ENCODE measurements around the gene SEC61A2.
A peak's percentile ranks its signal among the peaks of the same experiment; 100 is the strongest.
"Not testable (repeated sequence)": the region's sequence is repeated elsewhere in the genome, so short reads cannot be mapped to it uniquely, and the experiment has no call there.

Gene SEC61A2

GRCh38 chr10:12162927-12163326, 33.5 kb downstream of the SEC61A2 start:
- DNase-seq, result no peak

- DNase-seq, result no peak
Measured at GRCh38 chr10:12164085-12164484, 34.6 kb downstream of the SEC61A2 start.

- DNase-seq, result no peak
Measured at GRCh38 chr10:12165036-12165435, 35.6 kb downstream of the SEC61A2 start.

GRCh38 chr10:12165999-12166775, 36.7 kb downstream of the SEC61A2 start:
- DNase-seq, result no peak

GRCh38 chr10:12171512-12171911, 42.0 kb downstream of the SEC61A2 start:
- not testable (repeated sequence) for DNase-seq

DNA sequence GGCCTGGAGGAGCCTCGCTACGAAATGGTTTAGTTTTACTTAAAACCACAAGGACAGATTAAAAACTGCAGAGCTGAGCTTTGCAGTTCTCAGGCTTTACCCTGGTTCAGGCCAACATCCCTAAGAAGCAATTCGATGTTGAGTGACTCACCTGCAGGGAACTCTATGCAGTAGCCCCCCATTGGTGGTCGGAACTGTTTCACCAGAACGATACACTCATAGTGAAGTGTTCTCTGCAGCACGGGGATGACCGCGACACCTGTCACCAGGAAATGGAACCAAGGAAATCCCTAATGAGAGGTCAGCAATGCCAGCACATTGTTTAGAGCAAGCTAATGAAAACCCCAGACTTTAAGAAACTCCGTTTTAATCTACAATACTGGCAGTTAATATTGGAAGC, 48.2 kb downstream of the SEC61A2 start:
- no peak for DNase-seq

DNA sequence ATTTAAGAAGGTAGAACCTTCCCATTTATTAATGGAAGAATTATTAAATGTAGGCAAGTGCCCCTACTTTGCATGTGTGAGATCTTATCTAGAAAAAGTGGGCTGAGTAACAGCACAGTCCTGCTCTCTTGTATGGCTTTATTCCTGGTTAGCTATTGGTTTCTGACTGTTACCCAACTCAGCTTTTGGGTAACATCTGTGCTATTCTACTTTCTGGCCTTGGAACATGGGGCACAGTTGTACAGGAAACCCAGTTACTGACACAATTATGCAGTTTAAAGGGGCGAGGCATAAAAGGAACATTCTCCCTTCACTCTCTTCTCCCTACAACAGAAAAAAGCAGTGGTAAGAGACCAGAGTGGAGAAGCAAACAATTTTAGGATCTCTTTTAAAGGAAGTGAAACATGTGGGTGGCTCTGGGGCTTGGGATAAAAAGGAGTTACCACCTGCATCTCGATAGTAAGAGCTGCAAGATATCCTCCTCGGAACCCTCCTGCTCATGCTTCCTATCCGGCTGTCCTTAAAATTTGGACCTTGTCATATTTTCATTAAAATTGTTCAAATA, 50.2 kb downstream of the SEC61A2 start:
- DNase-seq, result no peak

DNA sequence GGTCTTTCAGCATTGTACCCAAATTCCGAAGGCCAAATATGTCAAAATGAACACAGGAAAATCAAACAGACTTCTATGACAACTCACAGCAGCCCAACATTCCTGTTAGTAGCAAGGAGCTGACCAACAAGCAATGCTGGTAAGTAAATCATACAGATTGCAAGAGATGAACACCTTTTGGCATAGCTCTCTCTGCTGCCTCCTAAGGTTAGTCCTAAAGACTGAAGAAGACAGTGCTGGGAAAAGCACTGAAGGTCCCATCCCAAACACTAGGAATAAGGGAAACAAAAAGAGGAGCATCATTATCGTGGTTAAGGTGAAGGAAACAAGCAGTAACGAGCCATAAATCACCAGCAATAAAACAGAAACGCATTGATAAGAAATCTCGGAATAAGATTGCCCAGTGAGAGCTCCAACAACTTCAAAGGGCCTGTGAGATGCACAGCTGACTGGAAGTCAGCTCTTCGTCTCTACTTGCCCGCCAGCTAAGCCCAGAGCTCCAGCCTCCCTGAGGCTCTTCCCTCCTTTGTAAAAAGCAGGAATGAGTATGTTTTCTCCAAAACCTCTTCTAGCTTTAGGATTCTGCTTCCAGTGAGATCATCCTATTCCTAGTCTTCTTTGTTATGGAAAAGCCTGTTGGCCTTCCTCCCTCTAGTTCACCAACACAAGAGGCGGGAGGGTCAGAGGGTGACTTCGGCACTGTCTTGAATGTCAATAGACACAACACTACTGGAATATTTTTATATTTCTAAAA, 50.9 kb downstream of the SEC61A2 start:
- no peak for DNase-seq

- peak; percentile 79 for DNase-seq
Measured at GRCh38 chr10:12181065-12181775, 51.7 kb downstream of the SEC61A2 start.

DNA sequence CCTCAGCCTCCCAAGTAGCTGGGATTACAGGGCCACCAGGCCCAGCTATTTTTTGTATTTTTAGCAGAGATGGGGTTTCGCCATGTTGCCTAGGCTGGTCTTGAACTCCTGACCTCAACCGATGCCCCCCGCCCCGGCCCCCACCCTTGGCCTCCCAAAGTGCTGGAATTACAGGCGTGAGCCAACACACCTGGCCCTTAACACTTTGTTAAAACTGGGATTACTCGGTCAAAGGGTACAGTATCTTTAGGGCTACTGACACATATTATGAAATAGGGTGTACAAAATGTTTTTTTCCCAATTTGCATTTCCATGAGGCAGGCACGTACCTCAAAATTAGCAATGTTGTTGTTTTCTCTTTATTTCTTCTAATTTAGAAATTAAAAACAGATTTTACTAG, 54.7 kb downstream of the SEC61A2 start:
- no peak for DNase-seq

- peak; percentile 38 for DNase-seq
Measured at GRCh38 chr10:12186323-12186722, 56.8 kb downstream of the SEC61A2 start.

DNA sequence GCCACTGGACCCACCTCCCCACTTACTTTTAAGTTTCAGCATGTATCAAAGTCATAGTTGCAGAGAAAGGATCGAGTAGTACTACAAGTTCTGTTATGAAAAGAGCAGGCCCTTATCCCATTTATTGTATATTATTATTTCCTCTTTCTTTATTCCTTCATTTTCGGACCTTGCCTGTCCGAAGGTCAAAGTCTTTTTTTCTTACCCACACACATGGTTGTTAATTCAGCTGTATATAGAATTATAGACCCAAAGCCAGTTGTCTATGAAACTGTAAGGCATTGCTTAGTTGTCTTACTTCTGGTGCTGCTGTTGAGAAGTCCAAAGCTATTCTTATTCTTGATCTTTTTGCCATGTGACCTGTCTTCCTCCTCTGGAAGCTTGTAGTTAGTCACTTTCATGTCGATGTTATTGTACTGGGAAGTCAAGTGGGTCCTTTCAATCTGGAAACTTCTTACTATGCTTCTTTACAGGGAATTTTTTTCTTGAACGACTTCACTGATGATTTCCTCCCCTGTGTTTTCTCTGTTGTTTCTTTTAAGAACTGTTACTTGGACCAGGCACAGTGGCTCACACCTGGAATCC, 57.9 kb downstream of the SEC61A2 start:
- DNase-seq, result no peak

- DNase-seq, result no peak
Measured at GRCh38 chr10:12188656-12189055, 59.2 kb downstream of the SEC61A2 start.

DNA sequence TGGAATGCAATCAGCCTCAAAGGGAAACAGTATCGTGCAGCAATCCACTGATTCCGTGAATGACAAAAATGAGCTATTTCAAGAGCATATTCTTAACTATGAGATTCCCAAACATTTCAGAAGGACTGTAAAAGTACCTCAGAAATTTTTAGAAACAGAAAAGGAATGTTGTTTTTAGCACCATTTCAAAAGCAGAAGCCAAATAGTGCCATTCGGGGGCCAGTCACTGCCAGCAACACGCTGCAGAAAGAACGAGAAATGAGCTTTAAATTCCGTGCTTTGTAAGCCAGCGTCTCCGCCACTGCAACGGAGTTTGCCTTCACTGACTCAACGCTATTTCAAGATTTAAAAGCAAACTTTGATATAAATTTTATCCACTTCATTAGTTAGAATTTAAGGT, 59.9 kb downstream of the SEC61A2 start:
- DNase-seq, result no peak

- no peak for DNase-seq
Measured at GRCh38 chr10:12191715-12192114, 62.2 kb downstream of the SEC61A2 start.

DNA sequence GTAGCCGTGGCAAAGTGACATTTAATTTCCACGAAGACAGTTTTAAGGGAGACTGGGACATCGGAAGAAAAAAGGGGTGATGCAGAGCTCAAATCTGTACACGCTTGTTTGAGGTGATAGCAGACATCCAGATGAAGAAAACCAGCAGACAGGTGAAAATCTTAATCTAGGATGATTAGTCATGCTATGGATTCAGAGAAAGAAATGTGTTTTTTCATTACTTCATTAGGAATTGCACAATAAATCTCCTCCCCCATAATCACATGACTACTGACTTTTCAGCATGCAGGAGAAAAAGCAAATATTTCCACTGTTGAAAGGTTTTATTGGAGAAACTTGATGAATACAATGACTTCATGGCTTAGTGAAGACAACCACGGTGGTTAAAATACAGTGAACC, 63.7 kb downstream of the SEC61A2 start:
- DNase-seq, result no peak

GRCh38 chr10:12194752-12195271, 65.3 kb downstream of the SEC61A2 start:
- DNase-seq, result peak; percentile 38

GRCh38 chr10:12195281-12195602, 65.8 kb downstream of the SEC61A2 start:
- no peak for DNase-seq

DNA sequence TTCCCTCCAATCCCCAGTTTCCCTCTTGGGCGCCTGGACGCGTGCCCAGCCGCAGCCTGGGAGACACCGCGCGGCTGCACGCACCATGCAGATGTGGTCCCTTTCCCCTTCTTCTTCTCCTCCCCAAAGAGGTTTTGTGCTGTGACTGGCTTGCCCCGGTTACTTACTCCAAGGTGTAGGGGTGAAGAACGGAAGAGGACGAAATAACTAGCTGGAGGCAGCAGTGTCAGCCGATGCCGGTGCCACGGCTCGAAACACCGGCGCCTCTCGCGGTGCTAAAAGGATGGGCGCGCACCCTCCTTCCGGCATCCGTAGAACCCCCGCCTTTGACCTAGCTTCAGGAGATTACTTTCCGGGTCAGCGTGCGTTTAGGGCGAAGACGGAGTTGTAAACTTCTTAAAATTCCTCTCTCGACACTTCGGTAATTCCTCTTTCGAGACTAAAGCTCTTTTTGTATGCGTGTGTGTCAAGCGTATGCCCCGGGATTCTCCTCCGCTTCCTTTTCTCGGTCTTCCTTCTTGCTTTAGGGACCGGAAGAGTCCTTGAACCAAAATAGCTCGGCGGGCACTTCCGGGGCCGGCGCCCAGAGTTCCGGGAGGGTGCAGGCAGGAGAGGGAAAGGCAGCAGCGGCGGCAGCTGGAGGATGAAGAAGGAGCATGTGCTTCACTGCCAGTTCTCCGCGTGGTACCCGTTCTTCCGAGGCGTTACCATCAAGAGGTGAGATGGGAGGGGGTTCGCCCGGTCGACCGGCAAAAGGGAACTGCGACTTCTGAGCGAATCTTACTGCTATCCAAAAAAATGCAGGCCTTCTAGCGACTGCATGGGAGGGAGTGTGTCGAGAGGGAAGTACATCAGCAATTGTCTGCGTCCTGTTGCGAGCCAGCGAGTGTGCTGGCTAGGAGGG, 66.4 kb downstream of the SEC61A2 start, which contains the start of the genes CDC123 and NUDT5:
CDC123 (plus strand) TSS at position 586 of the 904 bp plus-strand sequence; CDS start at position 644, 58 bp downstream.
NUDT5 (minus strand) TSS at position 289 of the 904 bp plus-strand sequence. CDS start 9,600 bp downstream, outside the sequence.
- peak; percentile 84 for DNase-seq

DNA sequence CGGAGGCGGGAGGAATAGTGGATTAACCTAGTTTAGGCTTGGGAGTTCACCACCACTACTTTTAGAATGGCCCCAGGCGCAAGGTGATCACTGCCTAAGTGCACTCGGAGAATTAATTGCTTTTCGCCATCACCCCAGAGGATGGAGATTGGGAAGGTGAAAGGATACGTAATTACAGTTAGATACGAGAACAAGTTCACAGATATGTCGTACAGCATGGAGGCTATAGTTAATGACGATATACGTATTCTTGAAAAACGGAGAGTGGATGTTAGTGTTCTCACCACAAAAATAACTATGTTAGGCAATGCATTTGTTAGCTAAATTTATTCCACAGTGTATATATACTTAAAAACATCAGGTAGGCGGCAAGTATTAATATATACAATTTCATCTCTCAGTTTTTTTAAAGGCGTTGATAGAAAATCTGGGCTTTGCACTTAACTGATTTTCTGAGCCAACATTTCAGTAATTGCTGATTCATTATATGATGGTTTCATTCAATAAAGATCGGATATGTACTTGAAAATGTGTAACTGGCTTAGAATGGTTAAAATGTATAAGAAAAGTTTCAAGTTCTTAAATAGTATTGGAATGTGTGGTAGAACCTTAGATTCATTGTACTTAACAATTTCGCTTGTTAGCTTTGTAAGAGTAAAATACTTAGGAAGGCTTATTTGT, 67.2 kb downstream of the SEC61A2 start:
- DNase-seq, result no peak

DNA sequence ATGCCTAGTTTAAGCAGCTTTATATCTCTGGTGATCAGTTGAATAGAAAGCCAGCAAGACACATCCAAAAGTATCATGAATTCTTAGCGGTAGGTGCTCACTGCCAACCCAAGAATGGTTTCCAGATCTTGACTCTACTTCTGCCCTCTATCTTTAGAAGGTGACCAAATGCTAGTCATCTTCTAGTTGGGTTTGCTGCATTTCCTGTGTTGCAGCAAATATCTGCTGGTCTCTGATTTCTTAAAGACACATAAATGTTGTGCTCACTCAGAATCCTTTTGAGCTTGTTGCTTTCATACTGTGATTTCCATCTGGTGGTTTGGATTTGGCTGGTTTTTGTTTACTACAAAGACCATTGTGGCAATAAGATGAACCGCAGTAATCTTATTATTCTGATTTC, 68.7 kb downstream of the SEC61A2 start:
- no peak for DNase-seq

Data from CD4-positive, alpha-beta T cell treated with Interleukin-6 for 4 hours (primary cell).